HepG2 (cell line): ENCODE results near the gene KRTAP10-6. TPM values are rescaled to one million over a fixed set of nuclear protein-coding genes. Genes with fewer than 3 reads are reported as not detected.

Source experiments
- ATAC-seq: fragments of 200-7000 bp; cut with Tn5 transposase; 3 replicates; pipeline ENCODE4 v1.9.1; 2020; ENCODE audit warnings: mild to moderate bottlenecking, moderate library complexity
- BruUV-seq: library from RNA; stranded (reverse); fragments of 400-500 nt; replicated peaks from 2 replicates; lab custom pipeline; 2021; lab: Mats Ljungman, UMichigan
- CTCF ChIA-PET: fragments of 300-600 bp; formaldehyde crosslinking; extraction: SDS; loops from one replicate; lab custom pipeline; 2021; ENCODE audit warnings: low total read pairs, inconsistent platforms, low intra/inter-chr PET ratio; lab: Yijun Ruan, JAX
- POLR2A ChIA-PET: fragments of 350-600 bp; sonication (Branson Sonifier 250); formaldehyde crosslinking; loops from one replicate; lab custom pipeline; 2020; ENCODE audit warnings: antibody characterized with exemption, inconsistent platforms; lab: Yijun Ruan, JAX
- DNase-seq: peaks from one replicate; pipeline ENCODE4 v3.0.0-alpha.2; 2015; ENCODE audit warnings: low spot score
- FAIRE-seq: peaks from 3 replicates; lab custom pipeline; 2011; peaks lifted over from hg19 to GRCh38; lab: Jason Lieb, UNC
- H2AFZ ChIP-seq: one replicate; pipeline ENCODE4 v1.6.1; 2011; ENCODE audit warnings: low read length, inconsistent platforms
- H3K27ac ChIP-seq: fragments of 300-600 bp; 3 replicates; pipeline ENCODE4 v1.8.0; 2011; ENCODE audit warnings: mixed run types, mild to moderate bottlenecking, mixed read lengths, low read length, inconsistent platforms; ENCODE audit not compliant: insufficient read depth; ENCODE audit errors: extremely low read length
- H3K27me3 ChIP-seq, 2 experiments: fragments of 200-600 bp in 1 of 2; 2 replicates in 1 of 2; 3 replicates in 1 of 2; pipeline versions ENCODE4 v1.6.0 to v1.8.0; 2011; ENCODE audit warnings: low read length in 2 of 2, mild to moderate bottlenecking in 2 of 2, moderate library complexity in 2 of 2, inconsistent platforms in 1 of 2; ENCODE audit not compliant: insufficient read depth in 2 of 2, control insufficient read depth in 1 of 2
- H3K36me3 ChIP-seq, 2 experiments: fragments of 200-600 bp in 1 of 2; replicated peaks in 1 of 2; 2 replicates in 1 of 2; 3 replicates in 1 of 2; pipeline versions ENCODE4 v1.5.1 to v1.8.0; 2011; ENCODE audit warnings: low read length in 2 of 2, inconsistent platforms in 1 of 2; ENCODE audit not compliant: insufficient read depth in 2 of 2, control insufficient read depth in 1 of 2
- H3K4me1 ChIP-seq: 2 replicates; pipeline ENCODE4 v1.5.1; 2012; ENCODE audit warnings: low read length, inconsistent platforms; ENCODE audit not compliant: insufficient read depth
- H3K4me2 ChIP-seq: 2 replicates; pipeline ENCODE4 v1.6.0; 2011; ENCODE audit warnings: low read depth, low read length, inconsistent platforms
- H3K4me3 ChIP-seq, 3 experiments: fragments of 200-600 bp in 1 of 3; sonication (generic), shearing (Covaris generic) in 1 of 3; replicated peaks in 1 of 3; 2 replicates each; pipeline ENCODE4 v1.5.1; 2011 to 2016; ENCODE audit warnings: low read length in 3 of 3, inconsistent platforms in 2 of 3, low read depth in 2 of 3, mild to moderate bottlenecking in 2 of 3, control low read depth in 1 of 3, mixed read lengths in 1 of 3; ENCODE audit not compliant: insufficient read depth in 1 of 3
- H3K79me2 ChIP-seq: one replicate; pipeline ENCODE4 v1.6.1; 2011; ENCODE audit warnings: low read length, inconsistent platforms; ENCODE audit not compliant: insufficient read depth
- H3K9ac ChIP-seq: 2 replicates; pipeline ENCODE4 v1.6.0; 2011; ENCODE audit warnings: mild to moderate bottlenecking, low read depth, low read length, inconsistent platforms; ENCODE audit not compliant: insufficient read depth
- H3K9me3 ChIP-seq: 2 replicates; pipeline ENCODE4 v1.5.1; 2012; ENCODE audit warnings: mild to moderate bottlenecking, low read length
- H4K20me1 ChIP-seq: 2 replicates; pipeline ENCODE4 v1.6.0; 2011; ENCODE audit warnings: inconsistent platforms, mild to moderate bottlenecking, low read length, moderate library complexity; ENCODE audit not compliant: insufficient read depth
- FOXC1 ChIP-seq: sonication (generic); formaldehyde crosslinking; IDR thresholded peaks from 2 replicates; pipeline ENCODE4 v1.8.0; 2022; ENCODE audit warnings: mild to moderate bottlenecking, missing genetic modification reagents, borderline replicate concordance
- LCORL ChIP-seq, 2 experiments: fragments of 450-650 bp in 1 of 2; sonication (generic) in 1 of 2; formaldehyde crosslinking in 1 of 2; IDR thresholded peaks; 2 replicates each; pipeline versions ENCODE4 v1.5.0 to v1.6.1; 2017 to 2020; ENCODE audit warnings: antibody characterized with exemption in 1 of 2, missing genetic modification reagents in 1 of 2
- MAX ChIP-seq: IDR thresholded peaks from 2 replicates; pipeline ENCODE4 v1.6.1; 2012; ENCODE audit warnings: inconsistent platforms
- NFIC ChIP-seq: IDR thresholded peaks from 2 replicates; pipeline ENCODE4 v1.6.1; 2012; ENCODE audit warnings: mild to moderate bottlenecking, low read length, inconsistent platforms
- PATZ1 ChIP-seq: sonication (generic); formaldehyde crosslinking; IDR thresholded peaks from 2 replicates; pipeline ENCODE4 v1.4.0; 2020; ENCODE audit warnings: missing genetic modification reagents
- PAX8 ChIP-seq: sonication (generic); formaldehyde crosslinking; IDR thresholded peaks from 2 replicates; pipeline ENCODE4 v1.8.0; 2022; ENCODE audit warnings: mild to moderate bottlenecking, missing genetic modification reagents, borderline replicate concordance
- RERE ChIP-seq: IDR thresholded peaks from 2 replicates; pipeline ENCODE4 v1.6.1; 2016; ENCODE audit warnings: low read depth, missing genetic modification reagents, missing compliant biosample characterization
- RFX1 ChIP-seq: fragments of 450-650 bp; IDR thresholded peaks from 2 replicates; pipeline ENCODE4 v1.6.1; 2017
- SCMH1 ChIP-seq: sonication (generic); formaldehyde crosslinking; IDR thresholded peaks from 2 replicates; pipeline ENCODE4 v1.9.0; 2021; ENCODE audit warnings: missing genetic modification reagents, mild to moderate bottlenecking, borderline replicate concordance
- SIX4 ChIP-seq: sonication (generic); formaldehyde crosslinking; IDR thresholded peaks from 2 replicates; pipeline ENCODE4 v1.4.0; 2020; ENCODE audit warnings: missing genetic modification reagents
- SKIL ChIP-seq: sonication (generic); formaldehyde crosslinking; IDR thresholded peaks from 2 replicates; pipeline ENCODE4 v1.8.0; 2022; ENCODE audit warnings: missing genetic modification reagents, mild to moderate bottlenecking, moderate library complexity, borderline replicate concordance
- ZFP37 ChIP-seq: sonication (generic); formaldehyde crosslinking; IDR thresholded peaks from 2 replicates; pipeline ENCODE4 v1.4.0; 2020; ENCODE audit warnings: missing genetic modification reagents, borderline replicate concordance
- ZFP82 ChIP-seq: sonication (generic); formaldehyde crosslinking; IDR thresholded peaks from 2 replicates; pipeline ENCODE4 v1.5.1; 2020; ENCODE audit warnings: mild to moderate bottlenecking, missing genetic modification reagents, borderline replicate concordance
- ZNF468 ChIP-seq: sonication (generic); formaldehyde crosslinking; IDR thresholded peaks from 2 replicates; pipeline ENCODE4 v1.8.0; 2022; ENCODE audit warnings: mild to moderate bottlenecking, moderate library complexity, missing genetic modification reagents
- WGBS: methylation state at CpG from one replicate; pipeline ENCODE4 v1.1.6; 2017; ENCODE audit warnings: low lambda C conversion rate; 5-methylcytosine and 5-hydroxymethylcytosine counted together
- in situ Hi-C: cut with HindIII; loops from 2 replicates; pipeline ENCODE4 v1.10.0; 2017; ENCODE audit warnings: low pct_unique_long_range_greater_than_20kb; ENCODE audit not compliant: extremely low pct_ligation_motif_present
- intact Hi-C: fragments of 100-400 bp; cut with micrococcal nuclease; formaldehyde crosslinking; loops from one replicate; pipeline ENCODE4 v1.10.0; 2022; ENCODE audit not compliant: unreplicated experiment
- polyA plus RNA-seq, 8 experiments: library from polyadenylated mRNA; depleted of rRNA in 3 of 8; stranded (reverse) in 7 of 8; unstranded in 1 of 8; fragments of >200 nt; fragmentation: Illumina TruSeq in 4 of 8; extraction: Trizol in 4 of 8; gene quantifications; 2 replicates each; pipeline versions ENCODE4 v1.2.1 to v1.2.3, GENCODE V29; 2011 to 2016; ENCODE audit warnings: low read depth in 4 of 8, missing spikeins in 1 of 8, mixed read lengths in 1 of 8; ENCODE audit not compliant: insufficient read depth in 1 of 8
- total RNA-seq, 5 experiments: library from RNA; depleted of rRNA; stranded (reverse); fragments of >200 nt; fragmentation: Illumina TruSeq; extraction: Trizol; gene quantifications; 2 replicates each; pipeline ENCODE4 v1.2.3, GENCODE V29; 2016; ENCODE audit warnings: low read depth in 1 of 5

KRTAP10-6 gene
- total and polyA plus RNA-seq, 2 of the 13 experiments (the other 11 are each of a cell fraction or from before 2014, with no cell fraction given): not detected

GRCh38 chr21:44596068-44596725 lies 3.9 kb upstream of the KRTAP10-6 start:
- no peak overlapping the region for H3K4me3 ChIP-seq
- no peaks in the 10 kb centered on the region for H3K36me3 ChIP-seq
- intact Hi-C loops: no loop called here
- H3K4me2 ChIP-seq: no peak overlapping the region
- H3K9ac ChIP-seq: no peak overlapping the region
- TF ChIP-seq SCMH1 (CRISPR knock-in tag) (no peak), MAX (no peak), PATZ1 (CRISPR knock-in tag) (no peak), SIX4 (no peak), PAX8 (no peak), LCORL (IDR thresholded peaks at IDR 0.05) (no peak), LCORL (CRISPR knock-in tag; IDR thresholded peaks at IDR 0.05) (no peak), RFX1 (no peak), SKIL (CRISPR knock-in tag) (no peak), NFIC (no peak), RERE (CRISPR knock-in tag) (no peak), ZFP82 (CRISPR knock-in tag) (no peak), ZFP37 (CRISPR knock-in tag) (no peak), FOXC1 (CRISPR knock-in tag) (no peak), ZNF468 (CRISPR knock-in tag) (no peak)
- ChIA-PET CTCF (no interaction called here), POLR2A (no interaction called here)
- ATAC-seq (no peak), DNase-seq (no peak), FAIRE-seq (no peak)
- H3K79me2 ChIP-seq: no peaks in the 10 kb centered on the region
- H3K4me1 ChIP-seq: peaks cover 41% of the 10 kb centered on the region
- in situ Hi-C loops: no loop called here
- no peak overlapping the region for H3K27ac ChIP-seq
- no peak overlapping the region for H2AFZ ChIP-seq
- no peaks in the 10 kb centered on the region for H4K20me1 ChIP-seq
- 84% methylated on average over 9 of the region's 9 CpGs for WGBS
- peaks cover 0 to 1% of the 10 kb centered on the region in 2 experiments; a peak in 1 of 5 replicates for H3K27me3 ChIP-seq
- H3K9me3 ChIP-seq: no peaks in the 10 kb centered on the region
- BruUV-seq: no TSS peak
